H7 (cell line): Measurements from ENCODE around the gene C22orf31. TPM values are rescaled to one million over a fixed set of nuclear protein-coding genes. Genes with fewer than 3 reads are reported as not detected.
A peak's percentile ranks its signal among the peaks of the same experiment; 100 is the strongest.

Experiments
- DNase-seq: peaks from one replicate; pipeline ENCODE4 v3.0.0; 2012
- H3K27me3 ChIP-seq: 2 replicates; pipeline ENCODE4 v1.6.0; 2011; ENCODE audit warnings: mild to moderate bottlenecking, low read length; ENCODE audit not compliant: control insufficient read depth, insufficient read depth
- H3K36me3 ChIP-seq: replicated peaks from 2 replicates; pipeline ENCODE4 v1.5.1; 2011; ENCODE audit warnings: low read length; ENCODE audit not compliant: control insufficient read depth, insufficient read depth
- H3K4me3 ChIP-seq: 2 replicates; pipeline ENCODE4 v1.5.1; 2011; ENCODE audit warnings: low read depth, mild to moderate bottlenecking, control low read depth, low read length, moderate library complexity; ENCODE audit not compliant: insufficient read depth
- total RNA-seq: library from RNA; depleted of rRNA; stranded (reverse); fragments of >200 nt; shearing (Covaris generic); gene quantifications from 2 replicates; pipeline ENCODE4 v1.2.3, GENCODE V29; 2014; rRNA removed

The C22orf31 gene
- total RNA-seq, 1 experiment from 2014 or later = not detected

DNA sequence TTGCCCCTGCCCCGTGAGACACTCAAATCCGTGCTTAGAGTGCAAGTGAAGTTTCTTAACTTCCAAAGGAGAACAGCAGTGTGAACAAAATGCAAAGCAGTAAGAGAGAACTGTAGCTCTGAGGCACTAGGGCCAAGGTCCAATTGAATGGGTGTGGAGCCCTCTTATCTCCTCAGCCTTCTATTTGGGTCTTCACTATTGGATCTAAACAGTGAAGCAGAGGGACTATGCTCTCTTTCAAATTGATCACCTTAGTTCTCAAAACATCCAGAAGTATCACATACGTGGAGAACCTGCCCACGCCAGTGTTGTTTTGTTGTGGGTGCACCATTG lies 49.6 kb downstream of the C22orf31 start:
- H3K36me3 ChIP-seq = 0 out of 2 replicates have a peak, but pooled peaks cover 1% of the 10 kb centered on the region
- no peak for DNase-seq
- no peaks in the 10 kb centered on the region for H3K27me3 ChIP-seq
- H3K4me3 ChIP-seq = no peak overlapping the region

DNA sequence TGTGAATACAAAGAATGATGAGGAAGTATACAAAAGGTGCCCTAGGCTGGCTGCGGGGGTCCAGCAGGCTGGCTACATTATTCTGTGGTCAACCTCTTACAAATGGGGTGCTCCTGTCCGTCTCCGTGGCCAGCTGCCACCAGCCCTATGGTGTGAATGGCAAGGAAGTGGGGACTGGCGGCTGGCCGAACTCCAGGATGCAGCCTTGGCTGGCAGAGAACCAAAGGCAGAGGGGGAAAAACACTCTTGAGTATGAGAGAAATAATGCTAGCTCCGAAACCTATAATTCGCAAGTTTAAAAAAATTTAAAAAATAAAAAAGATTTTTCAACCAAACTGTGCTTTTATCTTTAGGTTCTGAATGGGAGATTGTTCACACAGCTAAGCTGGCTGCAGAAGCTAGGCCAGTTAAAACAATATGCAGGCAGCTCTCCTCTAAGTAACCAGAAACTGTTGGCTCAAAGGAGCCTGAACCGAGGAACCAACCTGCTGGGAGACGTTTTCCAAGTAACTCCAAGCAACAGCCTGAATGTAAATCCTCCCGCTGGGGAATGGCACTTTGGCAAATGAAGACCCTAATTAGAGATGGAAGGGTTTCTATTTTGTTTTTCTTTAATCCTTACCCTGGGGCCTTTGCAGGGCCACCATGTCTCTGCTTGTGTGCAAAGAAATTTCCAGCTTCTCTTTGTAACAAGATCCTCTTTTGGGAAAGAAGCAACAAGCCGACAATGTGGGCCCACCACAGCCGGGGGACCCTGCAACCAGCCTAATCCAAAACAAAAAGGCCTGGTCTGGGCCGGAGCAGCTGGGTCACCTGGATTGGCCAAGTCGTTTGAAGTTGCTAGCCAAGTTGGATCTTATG lies 50.2 kb downstream of the C22orf31 start:
- H3K36me3 ChIP-seq = 0 out of 2 replicates have a peak, but pooled peaks cover 1% of the 10 kb centered on the region
- no peak overlapping the region for H3K4me3 ChIP-seq
- no peaks in the 10 kb centered on the region for H3K27me3 ChIP-seq
- DNase-seq = peak; percentile 33

GRCh38 chr22:29009148-29009547 lies 52.5 kb downstream of the C22orf31 start:
- Histone ChIP-seq H3K36me3 (0 out of 2 replicates have a peak, but pooled peaks cover 1% of the 10 kb centered on the region), H3K27me3 (no peaks in the 10 kb centered on the region), H3K4me3 (no peak overlapping the region)
- no peak for DNase-seq

Other genes starting within 250 kb of the C22orf31 start
- 22.1 and 27.7 TPM in 2 replicates for gene ZNRF3, start 178.3 kb downstream of the C22orf31 start, total RNA-seq
- gene KREMEN1, start 11.2 kb upstream of the C22orf31 start, total RNA-seq = 1.8 and 2.4 TPM in 2 replicates
- 4.5 and 5.6 TPM in 2 replicates for gene EMID1, start 144.1 kb upstream of the C22orf31 start, total RNA-seq
- gene RHBDD3, start 206.2 kb upstream of the C22orf31 start, total RNA-seq = 71.6 and 76.3 TPM in 2 replicates
- gene EWSR1, start 206.4 kb upstream of the C22orf31 start, total RNA-seq = 226 and 229 TPM in 2 replicates
- 22.2 and 28.3 TPM in 2 replicates for gene GAS2L1, start 244.8 kb upstream of the C22orf31 start, total RNA-seq